GM23338 (cell line): ENCODE results near the gene B4GALT5.

Experiments
- CTCF ChIP-seq, 2 experiments: fragments of 200-600 bp in 1 of 2; sonication (generic) in 1 of 2; conservative IDR thresholded peaks; 2 replicates each; pipeline versions ENCODE4 v1.5.1 to v1.6.1; 2016 to 2017; ENCODE audit warnings: antibody characterized with exemption in 2 of 2, low read depth in 2 of 2, mild to moderate bottlenecking in 2 of 2, moderate library complexity in 1 of 2
- EZH2 ChIP-seq: fragments of 200-600 bp; sonication (generic); IDR thresholded peaks from one replicate; pipeline ENCODE4 v1.8.0; 2017; ENCODE audit warnings: antibody characterized with exemption, mild to moderate bottlenecking, low read depth; ENCODE audit not compliant: unreplicated experiment
- POLR2AphosphoS5 ChIP-seq: IDR thresholded peaks from 2 replicates; pipeline ENCODE4 v1.6.1; 2016; ENCODE audit warnings: antibody characterized with exemption, low read depth
- REST ChIP-seq: IDR thresholded peaks from one replicate; pipeline ENCODE4 v1.6.1; 2018; ENCODE audit warnings: antibody characterized with exemption; ENCODE audit not compliant: unreplicated experiment

DNA sequence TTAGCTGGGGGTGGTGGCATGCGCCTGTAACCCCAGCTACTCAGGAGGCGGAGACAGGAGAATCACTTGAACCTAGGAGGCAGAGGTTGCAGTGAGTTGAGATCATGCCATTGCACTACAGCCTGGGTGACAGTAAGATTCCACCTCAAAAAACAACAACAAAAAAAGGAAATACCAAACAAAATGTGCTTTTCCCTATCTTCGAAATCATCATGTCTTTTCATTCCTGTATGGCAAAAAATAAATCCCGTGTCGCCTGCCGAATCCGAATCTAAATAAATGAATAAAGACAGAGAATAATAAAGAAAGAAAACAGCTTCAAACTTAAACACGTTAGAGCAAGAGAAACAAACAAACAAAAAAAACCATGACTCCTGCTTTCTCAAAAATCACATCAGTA, 11.8 kb downstream of the B4GALT5 start:
- no peak for TF ChIP-seq EZH2
- TF ChIP-seq POLR2AphosphoS5 = no peak
- TF ChIP-seq CTCF (conservative IDR thresholded peaks at IDR 0.05; ENCODE audit: low read depth in 2 of 2) = no peak
- no peak for TF ChIP-seq REST
